Esophagus squamous epithelium (tissue), 5 donors: ENCODE results near the gene GLB1L3. TPM values are rescaled to one million over a fixed set of nuclear protein-coding genes. Genes with fewer than 3 reads are reported as not detected.
"Not testable (repeated sequence)": the region's sequence is repeated elsewhere in the genome, so short reads cannot be mapped to it uniquely, and the experiment has no call there.

Experiments used
- DNase-seq: peaks from one replicate; lab custom pipeline; 2025; lab: John Stamatoyannopoulos, UW
- H3K27ac ChIP-seq, 4 donors: fragments of 200-600 bp; sonication (generic); one replicate each; pipeline ENCODE4 v1.5.1; 2016 to 2019; ENCODE audit warnings: mild to moderate bottlenecking in 1 of 4
- H3K27me3 ChIP-seq, 4 donors: fragments of 200-600 bp; sonication (generic); 1 replicate in 3 of 4; 2 replicates in 1 of 4; pipeline versions ENCODE4 v1.5.1 to v1.6.0; 2017 to 2021; ENCODE audit warnings: antibody characterized with exemption in 1 of 4
- H3K36me3 ChIP-seq, 3 donors: fragments of 200-600 bp; sonication (generic); one replicate each; pipeline ENCODE4 v1.5.1; 2016 to 2019
- H3K4me1 ChIP-seq, 3 donors: fragments of 200-600 bp; sonication (generic); one replicate each; pipeline ENCODE4 v1.5.1; 2017 to 2019
- H3K4me3 ChIP-seq, 4 donors: fragments of 200-600 bp; sonication (generic); 1 replicate in 3 of 4; 2 replicates in 1 of 4; pipeline ENCODE4 v1.5.1; 2016 to 2019; ENCODE audit warnings: mild to moderate bottlenecking in 2 of 4, moderate library complexity in 1 of 4
- H3K9me3 ChIP-seq, 3 donors: fragments of 200-600 bp; sonication (generic); one replicate each; pipeline ENCODE4 v1.5.1; 2016 to 2019
- CTCF ChIP-seq, 6 experiments: fragments of 450-650 bp in 4 of 6; fragments of 200-600 bp in 2 of 6; sonication (generic) in 2 of 6; IDR thresholded peaks; one replicate each; pipeline ENCODE4 v1.5.1; 2016 to 2019; ENCODE audit warnings: antibody characterized with exemption in 6 of 6, mild to moderate bottlenecking in 4 of 6, moderate library complexity in 4 of 6
- POLR2A ChIP-seq, 4 donors: fragments of 450-650 bp; IDR thresholded peaks; one replicate each; pipeline ENCODE4 v1.6.1; 2017; ENCODE audit warnings: antibody characterized with exemption in 4 of 4, mild to moderate bottlenecking in 4 of 4, moderate library complexity in 3 of 4
- WGBS, 2 donors: methylation state at CpG; one replicate each; pipeline ENCODE4 v1.1.5; 2018; 5-methylcytosine and 5-hydroxymethylcytosine counted together
- intact Hi-C: fragments of 100-400 bp; cut with DNase I; formaldehyde crosslinking; loops from one replicate; pipeline ENCODE4 v1.15.0; 2022
- total RNA-seq, 4 donors: library from RNA; depleted of rRNA; stranded (reverse); fragments of >200 nt; gene quantifications; one replicate each; pipeline ENCODE4 v1.1.0, GENCODE V29; 2016
- donor health status: DM: yes; HTN: yes; CAD: no.

GLB1L3 gene
- total RNA-seq, 4 donors from 2014 or later: under 0.01 TPM; not detected in 3

- Histone ChIP-seq H3K4me1 (no peaks in the 10 kb centered on the region), H3K27me3 (peaks cover 0 to 5% (median 0%) of the 10 kb centered on the region in 4 donors), H3K9me3 (no peaks in the 10 kb centered on the region), H3K36me3 (no peaks in the 10 kb centered on the region), H3K4me3 (no peak overlapping the region), H3K27ac (no peak overlapping the region)
- intact Hi-C loops: no loop called here
- TF ChIP-seq POLR2A (IDR thresholded peaks at IDR 0.05) (no peak), CTCF (IDR thresholded peaks at IDR 0.05) (no peak)
- 89 to 94% methylated on average over 3 of the region's 3 CpGs for WGBS, 2 donors
- no peak for DNase-seq
Measured at GRCh38 chr11:134317103-134317502, 40.9 kb downstream of the GLB1L3 start.

GRCh38 chr11:134321373-134321772 lies 45.2 kb downstream of the GLB1L3 start:
- intact Hi-C loops, H3K27me3 ChIP-seq, H3K4me3 ChIP-seq, H3K9me3 ChIP-seq, H3K4me1 ChIP-seq, H3K27ac ChIP-seq, DNase-seq, H3K36me3 ChIP-seq: not testable (repeated sequence)
- WGBS, 2 donors: 78 to 84% methylated on average over 2 of the region's 2 CpGs

GRCh38 chr11:134322553-134322952 lies 46.4 kb downstream of the GLB1L3 start:
- Histone ChIP-seq H3K9me3 (no peaks in the 10 kb centered on the region), H3K27ac (no peak overlapping the region), H3K4me3 (no peak overlapping the region), H3K4me1 (no peaks in the 10 kb centered on the region), H3K36me3 (no peaks in the 10 kb centered on the region), H3K27me3 (peaks cover 0 to 14% (median 0%) of the 10 kb centered on the region in 4 donors)
- 78 to 83% methylated on average over 4 of the region's 4 CpGs for WGBS, 2 donors
- TF ChIP-seq CTCF (IDR thresholded peaks at IDR 0.05): no peak
- TF ChIP-seq POLR2A (IDR thresholded peaks at IDR 0.05): no peak
- intact Hi-C loops: no loop called here
- DNase-seq: no peak

GRCh38 chr11:134328433-134328832 lies 52.3 kb downstream of the GLB1L3 start:
- H3K4me3 ChIP-seq: no peak overlapping the region
- peaks cover 7 to 26% (median 11%) of the 10 kb centered on the region in 3 donors for H3K4me1 ChIP-seq
- no peak for DNase-seq
- WGBS, 2 donors: 88 to 94% methylated on average over 1 of the region's 1 CpG
- intact Hi-C loops: no loop called here
- no peak overlapping the region for H3K27ac ChIP-seq
- TF ChIP-seq CTCF (IDR thresholded peaks at IDR 0.05): no peak
- no peak for TF ChIP-seq POLR2A (IDR thresholded peaks at IDR 0.05)
- H3K36me3 ChIP-seq: no peaks in the 10 kb centered on the region
- peaks cover 0 to 37% (median 0%) of the 10 kb centered on the region in 4 donors for H3K27me3 ChIP-seq
- H3K9me3 ChIP-seq: no peaks in the 10 kb centered on the region

- Histone ChIP-seq H3K27me3 (peaks cover 0 to 40% (median 0%) of the 10 kb centered on the region in 4 donors), H3K4me1 (peaks cover 7 to 26% (median 11%) of the 10 kb centered on the region in 3 donors), H3K4me3 (peak overlapping the region; percentile 13 to 80 (median 59)), H3K9me3 (no peaks in the 10 kb centered on the region), H3K27ac (peak overlapping the region in 3 of 4 donors; percentile 41 to 57 (median 52)), H3K36me3 (no peaks in the 10 kb centered on the region)
- 32 to 34% methylated on average over 22 of the region's 22 CpGs for WGBS, 2 donors
- intact Hi-C loops: no loop called here
- TF ChIP-seq CTCF (IDR thresholded peaks at IDR 0.05) (no peak), POLR2A (IDR thresholded peaks at IDR 0.05) (no peak)
- DNase-seq: no peak
Measured at GRCh38 chr11:134330611-134331353, 54.6 kb downstream of the GLB1L3 start.
